SH-SY5Y (cell line): ENCODE data around the gene NPM1.

Experiments
- GATA2 ChIP-seq: IDR thresholded peaks from 2 replicates; pipeline ENCODE4 v1.6.1; 2011; ENCODE audit warnings: mild to moderate bottlenecking, low read depth, low read length
- GATA3 ChIP-seq: IDR thresholded peaks from 2 replicates; pipeline ENCODE4 v1.6.1; 2011; ENCODE audit warnings: low read depth, mild to moderate bottlenecking, low read length, moderate library complexity

NPM1 gene

DNA sequence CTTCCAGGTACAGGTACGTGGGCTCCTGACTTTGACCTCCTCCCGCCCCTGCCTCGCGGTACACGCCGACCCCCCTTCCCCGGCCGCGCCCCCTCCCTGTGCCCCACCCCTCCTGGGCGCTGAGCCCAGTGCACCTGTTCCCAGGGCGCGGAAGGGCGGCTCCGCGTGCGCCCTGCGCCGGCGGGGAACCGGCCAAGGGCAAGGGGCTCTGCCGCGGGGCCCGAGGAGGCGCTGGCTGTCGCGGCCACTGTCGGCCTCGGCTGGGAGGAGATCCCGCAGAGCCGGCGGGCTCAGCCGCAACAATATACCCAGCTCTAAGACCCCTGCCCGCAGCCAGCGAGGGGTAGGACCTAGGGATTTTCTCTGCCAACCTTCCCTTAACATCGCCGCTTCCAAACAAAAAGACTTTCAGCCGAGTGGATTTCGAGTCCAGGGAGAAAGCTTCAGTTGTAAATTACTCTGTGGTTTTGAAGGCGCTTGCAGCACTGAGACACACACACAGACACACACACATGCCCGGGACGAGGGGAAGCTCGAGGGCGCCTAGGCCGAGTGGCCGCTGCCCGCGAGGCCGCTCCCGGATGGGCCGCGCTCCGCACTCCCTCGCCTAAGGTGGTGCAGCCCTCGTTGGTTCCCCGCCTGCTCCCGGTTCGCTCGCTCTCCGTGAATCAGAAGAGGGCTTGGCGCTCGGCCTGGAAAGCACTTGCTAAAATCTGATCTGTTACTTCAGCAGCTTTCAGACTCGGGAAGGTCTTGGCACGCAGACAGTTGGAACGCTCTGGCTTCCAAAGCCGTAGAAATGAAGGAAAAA, 33.0 kb downstream of the NPM1 start:
- TF ChIP-seq GATA2 (no peak), GATA3 (no peak)

GRCh38 chr5:171421331-171422262, 33.9 kb downstream of the NPM1 start:
- no peak for TF ChIP-seq GATA2
- TF ChIP-seq GATA3: no peak

- TF ChIP-seq GATA2 (no peak), GATA3 (no peak)
These were observed 34.8 kb downstream of the NPM1 start for GRCh38 chr5:171422495-171422894.

GRCh38 chr5:171422902-171423663, 35.4 kb downstream of the NPM1 start:
- TF ChIP-seq GATA2 (no peak), GATA3 (no peak)

DNA sequence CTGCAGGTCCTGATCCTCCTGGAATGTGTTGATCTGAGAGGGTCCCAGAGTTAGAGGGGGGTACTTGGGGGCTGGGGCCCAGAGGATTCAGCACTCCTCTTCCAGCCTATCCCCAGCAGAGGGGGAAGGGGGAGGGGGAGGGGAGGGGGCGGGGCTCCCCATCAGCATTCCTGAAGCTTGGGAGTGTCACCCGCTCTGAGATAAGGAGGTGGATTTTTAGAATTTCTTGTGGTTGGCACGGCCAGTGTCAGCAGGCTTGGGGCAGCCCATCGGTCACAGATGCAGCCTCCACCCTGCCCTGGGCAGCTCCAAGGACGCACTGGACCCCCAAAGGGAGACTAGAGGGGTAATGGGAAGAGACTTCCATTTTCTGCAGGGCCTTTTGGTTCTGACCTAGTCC, 37.1 kb downstream of the NPM1 start:
- TF ChIP-seq GATA3 (no peak), GATA2 (no peak)

GRCh38 chr5:171425596-171426244, 38.1 kb downstream of the NPM1 start:
- TF ChIP-seq GATA2 (no peak), GATA3 (no peak)

DNA sequence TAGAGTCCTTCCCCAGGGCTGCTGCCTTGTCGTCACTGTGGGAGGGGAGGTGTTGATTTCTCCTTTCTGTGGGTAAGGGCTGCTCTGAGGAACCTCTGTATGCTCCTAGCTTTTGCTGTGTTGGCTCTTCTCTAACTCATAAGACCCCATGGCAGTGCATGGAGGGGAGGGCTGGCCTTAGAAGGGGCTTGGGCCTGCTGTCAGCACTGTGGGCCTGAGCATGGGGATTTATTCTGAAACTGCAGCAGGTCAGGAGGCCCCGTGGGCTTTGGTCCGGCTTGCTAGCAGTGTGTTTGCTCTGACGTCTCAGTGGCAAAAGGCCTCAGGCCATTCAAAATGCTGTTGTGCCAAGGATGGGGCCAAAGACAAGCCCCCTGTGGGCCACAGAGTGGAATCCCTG, 38.6 kb downstream of the NPM1 start:
- TF ChIP-seq GATA3 (no peak), GATA2 (no peak)

DNA sequence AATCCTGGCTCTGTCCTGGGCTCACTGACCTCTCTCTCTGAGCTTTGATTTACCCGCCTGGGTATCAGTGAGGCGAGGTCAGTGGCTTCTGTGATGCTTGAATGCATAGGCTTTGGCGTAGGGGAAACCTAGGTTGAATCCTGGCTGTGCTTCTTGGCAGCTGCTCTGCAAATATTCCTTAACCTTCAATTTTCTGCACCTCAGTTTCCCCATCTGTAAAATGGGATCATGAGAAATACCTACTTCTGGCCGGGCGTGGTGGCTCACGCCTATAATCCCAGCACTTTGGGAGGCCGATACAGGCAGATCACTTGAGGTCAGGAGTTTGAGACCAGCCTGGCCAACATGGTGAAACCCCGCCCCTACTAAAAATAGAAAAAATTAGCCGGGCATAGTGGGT, 39.0 kb downstream of the NPM1 start:
- no peak for TF ChIP-seq GATA2
- no peak for TF ChIP-seq GATA3

GRCh38 chr5:171427318-171428167, 39.9 kb downstream of the NPM1 start:
- TF ChIP-seq GATA3 (no peak), GATA2 (no peak)

DNA sequence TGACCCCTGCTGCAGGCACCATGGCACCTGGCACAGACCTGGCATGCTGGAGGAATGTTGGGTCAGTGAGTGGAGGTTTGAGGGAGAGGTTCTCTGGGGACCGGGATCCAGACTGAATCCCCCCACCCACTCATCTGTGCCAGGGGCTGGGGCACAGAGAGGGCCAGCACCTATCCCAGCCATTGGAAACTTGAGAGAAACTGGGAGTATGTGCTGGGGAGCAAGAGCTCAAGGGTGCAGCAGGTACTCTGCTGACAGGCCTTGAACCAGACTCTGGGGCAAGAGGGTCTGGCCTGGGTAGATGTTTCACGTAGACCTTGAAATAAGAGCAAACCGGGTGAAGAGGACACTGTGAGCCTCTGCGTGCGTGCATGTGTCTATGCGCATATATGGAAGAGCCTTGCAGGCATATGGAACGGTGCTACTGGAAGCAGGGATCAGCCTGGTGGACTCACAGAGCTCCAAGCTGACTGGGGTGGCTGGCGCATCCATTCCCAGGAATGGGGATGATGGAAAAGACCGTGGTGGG, 40.6 kb downstream of the NPM1 start:
- TF ChIP-seq GATA3: no peak
- no peak for TF ChIP-seq GATA2

DNA sequence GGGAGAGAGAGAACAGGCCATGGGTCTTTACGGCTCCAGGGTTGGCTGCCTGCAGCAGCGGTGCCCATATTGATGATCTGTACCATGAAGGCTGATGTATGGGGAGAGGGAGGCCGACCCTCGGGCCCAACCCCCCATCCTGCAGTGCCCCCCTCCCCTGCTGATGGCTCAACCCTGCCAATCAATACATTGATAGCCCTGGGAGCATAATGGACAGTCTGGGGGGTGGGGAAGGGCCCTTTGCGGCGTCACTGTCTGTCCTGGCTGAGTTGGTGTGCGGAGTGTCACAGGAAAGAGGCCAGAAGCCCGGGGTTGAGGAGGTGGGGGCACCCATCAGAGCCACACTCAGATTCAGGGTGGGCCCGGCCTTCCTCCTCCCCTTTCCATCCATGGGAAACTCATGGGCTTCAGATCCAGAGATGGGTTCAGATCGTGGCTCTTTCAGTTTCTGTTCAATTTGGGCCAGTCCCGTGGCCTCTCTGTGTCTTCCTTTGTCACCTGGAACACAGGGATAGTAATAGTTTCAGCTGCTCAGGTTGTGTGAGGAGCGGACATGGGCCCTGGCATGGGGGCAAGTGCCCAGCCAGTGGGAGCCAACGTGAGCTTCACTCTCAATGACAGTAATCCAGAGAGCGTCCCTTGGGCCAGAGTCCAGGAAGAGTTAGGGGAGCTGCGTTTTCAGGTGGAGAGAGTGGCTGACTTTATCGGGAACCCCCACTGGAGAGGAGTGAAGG, 41.3 kb downstream of the NPM1 start:
- TF ChIP-seq GATA2 (no peak), GATA3 (no peak)

DNA sequence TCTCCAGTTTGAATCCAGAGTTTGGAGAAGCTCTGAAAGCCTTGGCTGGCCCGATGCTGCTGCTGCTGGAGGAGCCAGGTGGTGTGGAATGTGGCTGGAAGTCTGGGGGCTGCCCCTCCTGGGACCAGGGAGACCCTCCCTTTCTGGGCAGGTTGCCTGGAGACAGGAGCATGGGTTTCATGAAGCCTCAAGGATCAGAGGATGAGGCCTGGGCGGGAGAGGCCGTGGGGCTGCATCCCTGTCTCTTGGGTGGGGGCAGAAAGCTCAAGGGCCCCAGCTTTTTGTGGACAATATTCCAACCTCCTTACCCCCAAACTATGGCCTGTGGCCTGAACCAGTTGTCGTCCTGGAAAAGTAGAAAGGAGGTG, 41.9 kb downstream of the NPM1 start:
- no peak for TF ChIP-seq GATA3
- TF ChIP-seq GATA2: no peak
